GM18858 (cell line): ENCODE results near the gene BCL10.

Experiments used
- ATAC-seq: cut with Tn5 transposase; IDR thresholded peaks from one replicate; pipeline ENCODE4 v1.9.1; 2021; ENCODE audit not compliant: unreplicated experiment

BCL10 gene

GRCh38 chr1:85276215-85276977, at the start of gene BCL10:
Gene BCL10, minus strand, starts transcription at chr1:85276632. Its CDS starts 280 bp downstream, at chr1:85276352.
- peak; percentile 91 for ATAC-seq

GRCh38 chr1:85325920-85326319, 49.5 kb upstream of the BCL10 start:
- no peak for ATAC-seq

GRCh38 chr1:85323770-85324169, 47.3 kb upstream of the BCL10 start:
- ATAC-seq, result no peak

- ATAC-seq, result no peak
Observed at GRCh38 chr1:85322655-85323054, 46.2 kb upstream of the BCL10 start.

GRCh38 chr1:85321237-85321964, 45.0 kb upstream of the BCL10 start:
- ATAC-seq, result peak; percentile 73

- no peak for ATAC-seq
Observed at GRCh38 chr1:85320371-85321131, 44.1 kb upstream of the BCL10 start.

GRCh38 chr1:85319931-85320330, 43.5 kb upstream of the BCL10 start:
- ATAC-seq, result no peak

- ATAC-seq, result no peak
Observed at GRCh38 chr1:85319491-85319890, 43.1 kb upstream of the BCL10 start.

GRCh38 chr1:85318217-85318616, 41.8 kb upstream of the BCL10 start:
- no peak for ATAC-seq

- no peak for ATAC-seq
Observed at GRCh38 chr1:85317560-85317959, 41.1 kb upstream of the BCL10 start.

- no peak for ATAC-seq
Observed at GRCh38 chr1:85316321-85316720, 39.9 kb upstream of the BCL10 start.

GRCh38 chr1:85315789-85316188, 39.4 kb upstream of the BCL10 start:
- no peak for ATAC-seq

GRCh38 chr1:85314726-85315125, 38.3 kb upstream of the BCL10 start:
- no peak for ATAC-seq

GRCh38 chr1:85313888-85314696, 37.7 kb upstream of the BCL10 start:
- no peak for ATAC-seq

GRCh38 chr1:85311818-85312217, 35.4 kb upstream of the BCL10 start:
- ATAC-seq, result no peak

GRCh38 chr1:85308833-85309350, 32.5 kb upstream of the BCL10 start:
- ATAC-seq, result no peak

- peak; percentile 80 for ATAC-seq
Observed at GRCh38 chr1:85307987-85308832, 31.8 kb upstream of the BCL10 start.

GRCh38 chr1:85306236-85306635, 29.8 kb upstream of the BCL10 start:
- ATAC-seq, result no peak

GRCh38 chr1:85303440-85304162, 27.2 kb upstream of the BCL10 start:
- ATAC-seq, result no peak
